DOHH2 (cell line): ENCODE measurements around the gene CNDP1.

ENCODE experiments used
- H3F3A ChIP-seq: fragments of 200-600 bp; sonication (generic), shearing (Covaris generic); 2 replicates; pipeline ENCODE4 v1.6.0; 2016; ENCODE audit warnings: antibody characterized with exemption, mild to moderate bottlenecking; ENCODE audit not compliant: control insufficient read depth, insufficient read depth
- H3K27ac ChIP-seq: fragments of 200-600 bp; sonication (generic); 2 replicates; pipeline ENCODE4 v1.5.1; 2014; ENCODE audit warnings: low read depth, mild to moderate bottlenecking, low read length, moderate library complexity
- H3K27me3 ChIP-seq: fragments of 200-600 bp; sonication (generic); 2 replicates; pipeline ENCODE4 v1.6.1; 2014; ENCODE audit warnings: mild to moderate bottlenecking, low read length, mixed read lengths; ENCODE audit not compliant: control insufficient read depth
- H3K36me3 ChIP-seq: fragments of 200-600 bp; sonication (generic); 2 replicates; pipeline ENCODE4 v1.6.1; 2014; ENCODE audit warnings: mild to moderate bottlenecking, low read length, moderate library complexity, mixed read lengths; ENCODE audit not compliant: control insufficient read depth
- H3K4me1 ChIP-seq: fragments of 200-600 bp; sonication (generic); 2 replicates; pipeline ENCODE4 v1.6.1; 2014; ENCODE audit warnings: mild to moderate bottlenecking, low read length, mixed read lengths; ENCODE audit not compliant: control insufficient read depth
- H3K4me2 ChIP-seq: fragments of 200-600 bp; sonication (generic); 2 replicates; pipeline ENCODE4 v1.6.0; 2014; ENCODE audit warnings: mild to moderate bottlenecking, low read length, moderate library complexity
- H3K4me3 ChIP-seq: fragments of 200-600 bp; sonication (generic); 2 replicates; pipeline ENCODE4 v1.5.1; 2014; ENCODE audit warnings: mild to moderate bottlenecking, low read length, mixed read lengths
- H3K79me2 ChIP-seq: fragments of 200-600 bp; sonication (generic); 2 replicates; pipeline ENCODE4 v1.6.1; 2014; ENCODE audit warnings: mild to moderate bottlenecking, low read length, mixed read lengths; ENCODE audit not compliant: control insufficient read depth
- H3K9me2 ChIP-seq: fragments of 200-600 bp; sonication (generic); replicated peaks from 2 replicates; pipeline ENCODE4 v1.6.1; 2014; ENCODE audit warnings: mild to moderate bottlenecking, low read length, mixed read lengths; ENCODE audit not compliant: control insufficient read depth
- H3K9me3 ChIP-seq: fragments of 200-600 bp; sonication (generic); 2 replicates; pipeline ENCODE4 v1.6.1; 2014; ENCODE audit warnings: antibody characterized with exemption, low read length, mixed read lengths; ENCODE audit not compliant: control insufficient read depth, insufficient read depth
- H4K20me1 ChIP-seq: fragments of 200-600 bp; sonication (generic); 2 replicates; pipeline ENCODE4 v1.6.0; 2014; ENCODE audit warnings: low read depth, mild to moderate bottlenecking, antibody characterized with exemption, low read length, moderate library complexity; ENCODE audit not compliant: control insufficient read depth, insufficient read depth
- EZH2phosphoT487 ChIP-seq: fragments of 200-600 bp; sonication (generic); IDR thresholded peaks from 2 replicates; pipeline ENCODE4 v1.6.1; 2017; ENCODE audit warnings: borderline replicate concordance, mild to moderate bottlenecking, antibody characterized with exemption, low read length, moderate library complexity, mixed read lengths
- TF ChIP-seq, protein P1 (sequence below): fragments of 200-600 bp; sonication (generic); IDR thresholded peaks from one replicate; pipeline ENCODE4 v1.5.1; 2014; ENCODE audit warnings: antibody characterized with exemption, mild to moderate bottlenecking, low read depth, low read length; ENCODE audit not compliant: poor library complexity, severe bottlenecking

The CNDP1 gene, protein sequence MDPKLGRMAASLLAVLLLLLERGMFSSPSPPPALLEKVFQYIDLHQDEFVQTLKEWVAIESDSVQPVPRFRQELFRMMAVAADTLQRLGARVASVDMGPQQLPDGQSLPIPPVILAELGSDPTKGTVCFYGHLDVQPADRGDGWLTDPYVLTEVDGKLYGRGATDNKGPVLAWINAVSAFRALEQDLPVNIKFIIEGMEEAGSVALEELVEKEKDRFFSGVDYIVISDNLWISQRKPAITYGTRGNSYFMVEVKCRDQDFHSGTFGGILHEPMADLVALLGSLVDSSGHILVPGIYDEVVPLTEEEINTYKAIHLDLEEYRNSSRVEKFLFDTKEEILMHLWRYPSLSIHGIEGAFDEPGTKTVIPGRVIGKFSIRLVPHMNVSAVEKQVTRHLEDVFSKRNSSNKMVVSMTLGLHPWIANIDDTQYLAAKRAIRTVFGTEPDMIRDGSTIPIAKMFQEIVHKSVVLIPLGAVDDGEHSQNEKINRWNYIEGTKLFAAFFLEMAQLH

DNA sequence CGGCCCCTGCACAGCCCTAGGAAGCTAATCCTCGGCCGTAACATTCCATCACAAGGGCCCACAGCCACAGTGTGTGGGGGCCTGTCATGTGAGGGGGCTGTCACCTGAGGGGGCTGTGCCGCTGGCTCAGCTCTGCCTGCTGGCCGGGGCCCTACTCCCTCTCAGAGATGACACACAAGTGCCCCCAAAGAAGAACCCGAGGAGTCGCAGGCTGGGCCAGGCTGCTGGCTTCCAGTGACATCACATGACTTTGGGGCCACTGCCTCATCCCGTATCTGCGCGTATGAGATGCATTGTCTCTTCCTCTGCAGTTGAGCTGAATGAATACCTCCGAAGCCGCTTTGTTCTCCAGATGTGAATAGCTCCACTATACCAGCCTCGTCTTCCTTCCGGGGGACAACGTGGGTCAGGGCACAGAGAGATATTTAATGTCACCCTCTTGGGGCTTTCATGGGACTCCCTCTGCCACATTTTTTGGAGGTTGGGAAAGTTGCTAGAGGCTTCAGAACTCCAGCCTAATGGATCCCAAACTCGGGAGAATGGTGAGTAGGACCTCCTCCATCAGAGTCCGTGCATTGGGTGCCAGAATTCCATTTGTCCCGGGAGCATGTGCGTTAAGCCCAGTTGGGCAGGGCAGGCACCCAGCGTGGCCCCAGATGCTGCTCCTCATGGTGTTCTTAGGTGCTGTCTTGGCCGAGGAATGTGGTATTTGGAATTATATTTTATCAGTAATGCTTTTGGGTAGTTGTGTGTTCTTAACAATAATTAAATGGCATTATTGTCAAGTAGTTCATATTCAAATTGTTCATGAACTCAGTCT, at the start of gene CNDP1:
Gene CNDP1 (plus strand): TSS at position 351 of the 820 bp plus-strand sequence. CDS start 168 bp downstream, at position 519.
- H3K9me2 ChIP-seq = no peaks in the 10 kb centered on the region
- H3K79me2 ChIP-seq = no peaks in the 10 kb centered on the region
- no peaks in the 10 kb centered on the region for H3K27me3 ChIP-seq
- no peak within 1 kb of the TSS for H3K4me2 ChIP-seq
- H3K27ac ChIP-seq = no peak within 1 kb of the TSS
- H4K20me1 ChIP-seq = no peaks in the 10 kb centered on the region
- no peak within 1 kb of the TSS for H3K4me3 ChIP-seq
- TF ChIP-seq, protein P1, sequence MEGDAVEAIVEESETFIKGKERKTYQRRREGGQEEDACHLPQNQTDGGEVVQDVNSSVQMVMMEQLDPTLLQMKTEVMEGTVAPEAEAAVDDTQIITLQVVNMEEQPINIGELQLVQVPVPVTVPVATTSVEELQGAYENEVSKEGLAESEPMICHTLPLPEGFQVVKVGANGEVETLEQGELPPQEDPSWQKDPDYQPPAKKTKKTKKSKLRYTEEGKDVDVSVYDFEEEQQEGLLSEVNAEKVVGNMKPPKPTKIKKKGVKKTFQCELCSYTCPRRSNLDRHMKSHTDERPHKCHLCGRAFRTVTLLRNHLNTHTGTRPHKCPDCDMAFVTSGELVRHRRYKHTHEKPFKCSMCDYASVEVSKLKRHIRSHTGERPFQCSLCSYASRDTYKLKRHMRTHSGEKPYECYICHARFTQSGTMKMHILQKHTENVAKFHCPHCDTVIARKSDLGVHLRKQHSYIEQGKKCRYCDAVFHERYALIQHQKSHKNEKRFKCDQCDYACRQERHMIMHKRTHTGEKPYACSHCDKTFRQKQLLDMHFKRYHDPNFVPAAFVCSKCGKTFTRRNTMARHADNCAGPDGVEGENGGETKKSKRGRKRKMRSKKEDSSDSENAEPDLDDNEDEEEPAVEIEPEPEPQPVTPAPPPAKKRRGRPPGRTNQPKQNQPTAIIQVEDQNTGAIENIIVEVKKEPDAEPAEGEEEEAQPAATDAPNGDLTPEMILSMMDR = no peak
- TF ChIP-seq EZH2phosphoT487 = no peak
- no peaks in the 10 kb centered on the region for H3K4me1 ChIP-seq
- no peaks in the 10 kb centered on the region for H3K36me3 ChIP-seq
- no peaks in the 10 kb centered on the region for H3K9me3 ChIP-seq
- H3F3A ChIP-seq = no peaks in the 10 kb centered on the region

DNA sequence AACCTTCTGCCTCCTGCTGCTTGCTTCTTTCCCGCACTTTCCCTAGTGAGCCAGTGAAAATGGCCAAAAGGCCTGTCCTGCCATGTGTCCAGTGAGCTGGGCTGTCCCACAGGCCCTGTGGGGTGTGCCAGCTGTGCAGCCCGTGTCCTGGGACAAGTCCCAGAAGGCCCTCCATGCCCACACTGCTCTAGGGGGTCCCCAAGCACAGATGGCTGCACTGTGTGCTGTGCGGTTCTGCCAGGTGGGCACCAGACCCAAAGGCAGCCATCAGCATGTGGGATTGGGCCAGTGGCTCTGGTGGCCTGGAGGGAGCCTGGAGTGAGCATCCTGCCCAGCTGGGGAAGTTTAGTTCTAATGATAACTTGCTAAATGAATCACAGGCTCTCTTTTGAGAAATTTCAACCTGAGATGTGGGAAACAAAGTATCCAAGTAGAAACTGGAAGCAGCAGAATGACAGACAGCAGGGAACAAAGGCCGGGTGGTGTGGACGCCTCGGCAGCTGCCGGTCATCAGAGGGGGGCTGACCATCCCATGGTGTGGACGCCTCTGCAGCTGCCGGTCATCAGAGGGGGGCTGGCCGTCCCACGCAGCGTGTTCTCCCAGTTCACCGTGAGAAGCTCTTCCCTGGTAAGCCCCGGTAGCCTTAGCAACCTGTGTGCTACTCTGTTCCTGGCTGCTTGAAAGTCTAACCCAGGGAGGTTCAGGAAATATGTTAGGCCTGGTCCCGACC, 48.0 kb upstream of the CNDP1 start:
- Histone ChIP-seq H3F3A (no peaks in the 10 kb centered on the region), H3K27ac (no peak overlapping the region), H3K9me3 (no peaks in the 10 kb centered on the region), H3K27me3 (peaks cover 14% of the 10 kb centered on the region), H3K4me1 (no peaks in the 10 kb centered on the region), H4K20me1 (no peaks in the 10 kb centered on the region), H3K4me2 (no peak overlapping the region), H3K9me2 (no peaks in the 10 kb centered on the region), H3K36me3 (no peaks in the 10 kb centered on the region), H3K4me3 (no peak overlapping the region), H3K79me2 (no peaks in the 10 kb centered on the region)
- TF ChIP-seq, protein P1 = no peak

DNA sequence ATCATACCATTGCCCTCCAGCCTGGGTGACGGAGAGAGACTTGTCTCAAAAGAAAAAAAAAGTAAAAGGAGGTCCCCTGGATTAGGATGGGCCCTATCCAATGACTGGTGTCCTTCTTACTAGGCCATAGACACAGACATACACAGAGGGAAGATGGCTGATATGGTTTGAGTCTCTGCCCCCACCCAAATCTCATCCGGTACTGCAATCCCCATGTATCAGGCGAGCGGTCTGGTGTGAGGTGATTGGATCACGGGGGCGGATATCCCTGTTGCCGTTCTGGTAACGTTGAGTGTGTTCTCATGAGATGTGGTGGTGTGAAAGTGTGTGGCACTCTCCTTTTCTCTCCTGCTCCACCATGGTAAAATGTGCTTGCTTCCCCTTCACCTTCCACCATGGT, 45.9 kb upstream of the CNDP1 start:
- TF ChIP-seq EZH2phosphoT487 = no peak
- TF ChIP-seq, protein P1 = no peak
- Histone ChIP-seq H3K4me1 (no peaks in the 10 kb centered on the region), H3K79me2 (no peaks in the 10 kb centered on the region), H3K27me3 (peaks cover 23% of the 10 kb centered on the region), H3K27ac (no peak overlapping the region), H4K20me1 (no peaks in the 10 kb centered on the region), H3K4me3 (no peak overlapping the region), H3K4me2 (no peak overlapping the region), H3K36me3 (no peaks in the 10 kb centered on the region), H3K9me2 (no peaks in the 10 kb centered on the region), H3F3A (no peaks in the 10 kb centered on the region), H3K9me3 (no peaks in the 10 kb centered on the region)
